Activated naive CD8-positive, alpha-beta T cell treated with anti-CD3 and anti-CD28 coated beads, Interleukin-2, amount 10 ng/mL, durations not matched to agents 7 days and 5 days (primary cell): Measurements from ENCODE around the gene OR2J2. TPM values are rescaled to one million over a fixed set of nuclear protein-coding genes. Genes with fewer than 3 reads are reported as not detected.
"Not testable (repeated sequence)": the region's sequence is repeated elsewhere in the genome, so short reads cannot be mapped to it uniquely, and the experiment has no call there.

Experiments
- ATAC-seq: fragments of 150-1000 bp; cut with Tn5 transposase; one replicate; pipeline ENCODE4 v1.10.0; 2021; ENCODE audit warnings: low read depth, moderate library complexity
- POLR2A ChIA-PET: fragments of 350-600 bp; sonication (Branson Sonifier 250); formaldehyde crosslinking; loops from one replicate; lab custom pipeline; 2021; ENCODE audit warnings: antibody characterized with exemption; lab: Charles Lee
- DNase-seq: peaks from one replicate; pipeline ENCODE4 v3.0.0; 2021
- H3K27ac Mint-ChIP-seq: one replicate; pipeline ENCODE4 v1.8.0; 2022; ENCODE audit warnings: mild to moderate bottlenecking, mixed read lengths
- H3K27me3 Mint-ChIP-seq: one replicate; pipeline ENCODE4 v1.8.0; 2022; ENCODE audit warnings: mild to moderate bottlenecking, moderate library complexity, mixed read lengths
- H3K36me3 Mint-ChIP-seq: one replicate; pipeline ENCODE4 v1.8.0; 2021; ENCODE audit warnings: mild to moderate bottlenecking, mixed read lengths
- H3K4me1 Mint-ChIP-seq: one replicate; pipeline ENCODE4 v1.8.0; 2021; ENCODE audit warnings: mixed read lengths
- H3K4me3 Mint-ChIP-seq: one replicate; pipeline ENCODE4 v1.8.0; 2022; ENCODE audit warnings: mild to moderate bottlenecking, moderate library complexity, mixed read lengths
- H3K9me3 Mint-ChIP-seq: one replicate; pipeline ENCODE4 v1.8.0; 2021; ENCODE audit warnings: mixed read lengths
- total RNA-seq, 2 experiments: library from RNA; stranded (reverse); gene quantifications; one replicate each; pipeline ENCODE4 v1.2.3, GENCODE V29; 2021

Gene OR2J2
- total RNA-seq: not detected

DNA sequence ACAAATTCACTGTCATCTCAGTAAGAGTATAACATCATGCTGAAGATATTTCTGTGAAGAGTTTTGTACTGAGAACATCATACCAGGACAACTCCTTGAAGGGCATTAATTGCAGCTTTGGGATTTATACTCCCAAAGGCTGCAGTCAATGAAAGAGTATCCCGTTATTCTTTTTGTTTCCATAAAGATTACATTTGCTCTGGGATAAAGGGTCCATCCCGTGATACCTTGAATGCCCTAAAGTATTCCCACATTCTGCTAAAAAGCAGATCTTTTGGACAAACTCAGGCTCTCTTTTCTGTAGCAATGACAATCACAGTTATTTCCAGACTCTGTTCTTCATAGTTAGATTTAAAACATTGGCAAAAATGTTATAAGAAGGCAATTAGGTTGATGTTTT, at the start of gene OR2J2:
OR2J2 (plus strand) TSS at position 301 of the 400 bp plus-strand sequence. CDS start 2,729 bp downstream, outside the sequence.
- H3K4me1 Mint-ChIP-seq, H3K4me3 Mint-ChIP-seq, DNase-seq: not testable (repeated sequence)

GRCh38 chr6:29129326-29130012, 41.2 kb upstream of the OR2J2 start:
- Mint-ChIP-seq H3K36me3 (no peaks in the 10 kb centered on the region), H3K27me3 (peaks cover 16% of the 10 kb centered on the region), H3K27ac (no peak overlapping the region), H3K9me3 (no peaks in the 10 kb centered on the region), H3K4me3 (no peak overlapping the region), H3K4me1 (no peaks in the 10 kb centered on the region)
- no peak for DNase-seq
- POLR2A ChIA-PET: no interaction called here
- no peak for ATAC-seq

More for the DNA sequence above, at the start of gene OR2J2:
- H3K36me3 Mint-ChIP-seq, H3K27ac Mint-ChIP-seq, ATAC-seq, POLR2A ChIA-PET, H3K9me3 Mint-ChIP-seq: not testable (repeated sequence)
- H3K27me3 Mint-ChIP-seq: peaks cover 16% of the 10 kb centered on the region

GRCh38 chr6:29130644-29131043, 40.1 kb upstream of the OR2J2 start:
- H3K36me3 Mint-ChIP-seq: no peaks in the 10 kb centered on the region
- H3K27me3 Mint-ChIP-seq: peaks cover 20% of the 10 kb centered on the region
- POLR2A ChIA-PET: no interaction called here
- H3K27ac Mint-ChIP-seq: no peak overlapping the region
- H3K9me3 Mint-ChIP-seq: no peaks in the 10 kb centered on the region
- ATAC-seq (no peak), DNase-seq (no peak)
- no peak overlapping the region for H3K4me3 Mint-ChIP-seq
- H3K4me1 Mint-ChIP-seq: no peaks in the 10 kb centered on the region

- ATAC-seq (no peak), DNase-seq (no peak)
- H3K27ac Mint-ChIP-seq: no peak overlapping the region
- no peaks in the 10 kb centered on the region for H3K9me3 Mint-ChIP-seq
- peaks cover 20% of the 10 kb centered on the region for H3K27me3 Mint-ChIP-seq
- POLR2A ChIA-PET: no interaction called here
- H3K36me3 Mint-ChIP-seq: no peaks in the 10 kb centered on the region
- no peak overlapping the region for H3K4me3 Mint-ChIP-seq
- H3K4me1 Mint-ChIP-seq: no peaks in the 10 kb centered on the region
Observed at GRCh38 chr6:29131691-29132090, 39.0 kb upstream of the OR2J2 start.

- H3K4me1 Mint-ChIP-seq: no peaks in the 10 kb centered on the region
Observed at GRCh38 chr6:29137724-29138123, 33.0 kb upstream of the OR2J2 start.

GRCh38 chr6:29141606-29142005, 29.1 kb upstream of the OR2J2 start:
- Mint-ChIP-seq H3K4me3 (no peak overlapping the region), H3K9me3 (peaks cover 2% of the 10 kb centered on the region), H3K4me1 (no peaks in the 10 kb centered on the region), H3K27me3 (peaks cover 8% of the 10 kb centered on the region), H3K27ac (no peak overlapping the region), H3K36me3 (no peaks in the 10 kb centered on the region)
- no peak for ATAC-seq
- DNase-seq: no peak
- POLR2A ChIA-PET: no interaction called here

More at GRCh38 chr6:29137724-29138123, 33.0 kb upstream of the OR2J2 start:
- no peak overlapping the region for H3K27ac Mint-ChIP-seq
- no peaks in the 10 kb centered on the region for H3K36me3 Mint-ChIP-seq
- peaks cover 2% of the 10 kb centered on the region for H3K9me3 Mint-ChIP-seq
- DNase-seq (no peak), ATAC-seq (no peak)
- H3K27me3 Mint-ChIP-seq: peaks cover 13% of the 10 kb centered on the region
- POLR2A ChIA-PET: no interaction called here
- no peak overlapping the region for H3K4me3 Mint-ChIP-seq

- H3K36me3 Mint-ChIP-seq: no peaks in the 10 kb centered on the region
- H3K4me1 Mint-ChIP-seq: no peaks in the 10 kb centered on the region
- ATAC-seq (no peak), DNase-seq (no peak)
- H3K27ac Mint-ChIP-seq: no peak overlapping the region
- H3K9me3 Mint-ChIP-seq: peaks cover 2% of the 10 kb centered on the region
- POLR2A ChIA-PET: no interaction called here
- no peak overlapping the region for H3K4me3 Mint-ChIP-seq
- peaks cover 8% of the 10 kb centered on the region for H3K27me3 Mint-ChIP-seq
Observed at GRCh38 chr6:29142309-29142708, 28.4 kb upstream of the OR2J2 start.

DNA sequence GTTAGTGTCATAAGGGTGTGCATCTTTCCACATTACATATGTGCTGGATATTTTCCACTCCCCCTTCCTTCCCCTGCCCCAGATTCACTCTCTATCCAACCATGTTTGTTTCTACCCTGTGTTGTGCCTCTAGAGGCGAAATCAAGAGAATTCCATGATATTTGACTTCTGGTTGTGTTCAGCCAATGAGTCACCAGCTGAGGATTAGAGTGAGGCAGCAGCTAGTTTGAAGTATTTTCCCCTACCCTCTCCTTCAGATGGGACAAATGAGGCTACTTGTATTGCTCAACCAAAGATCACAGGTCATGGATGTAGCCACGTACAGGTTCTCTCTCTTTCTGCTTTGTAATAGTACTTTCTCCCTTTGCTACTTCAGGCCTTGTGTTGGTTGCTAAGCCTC, 24.5 kb upstream of the OR2J2 start:
- DNase-seq (no peak), ATAC-seq (no peak)
- Mint-ChIP-seq H3K9me3 (peaks cover 4% of the 10 kb centered on the region), H3K4me3 (no peak overlapping the region), H3K27me3 (peaks cover 8% of the 10 kb centered on the region), H3K27ac (no peak overlapping the region), H3K4me1 (no peaks in the 10 kb centered on the region), H3K36me3 (no peaks in the 10 kb centered on the region)
- POLR2A ChIA-PET: no interaction called here

DNA sequence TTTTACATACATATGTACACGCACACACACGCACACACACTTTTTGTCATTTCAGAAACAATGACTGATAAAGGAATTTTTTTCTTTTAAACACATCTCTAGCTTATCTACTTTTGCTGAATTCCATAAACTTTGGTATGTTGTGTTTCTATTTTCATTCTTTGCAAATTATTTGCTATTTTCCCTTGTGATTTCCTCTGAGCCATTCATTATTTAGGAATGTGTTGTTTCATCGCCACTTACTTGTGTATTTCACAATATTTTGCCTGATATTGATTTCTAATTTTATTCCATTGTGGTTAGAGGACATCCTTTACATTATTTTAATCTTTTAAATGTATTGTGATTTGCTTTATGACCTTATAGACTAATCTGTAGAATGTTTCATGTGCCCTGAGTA, 23.6 kb upstream of the OR2J2 start:
- no peak for ATAC-seq
- H3K27me3 Mint-ChIP-seq: peaks cover 11% of the 10 kb centered on the region
- POLR2A ChIA-PET: no interaction called here

GRCh38 chr6:29149444-29149843, 21.3 kb upstream of the OR2J2 start:
- ATAC-seq, DNase-seq, H3K9me3 Mint-ChIP-seq, H3K36me3 Mint-ChIP-seq, H3K4me1 Mint-ChIP-seq, POLR2A ChIA-PET, H3K27ac Mint-ChIP-seq, H3K4me3 Mint-ChIP-seq: not testable (repeated sequence)
- peaks cover 11% of the 10 kb centered on the region for H3K27me3 Mint-ChIP-seq

More for the DNA sequence above, 23.6 kb upstream of the OR2J2 start:
- Mint-ChIP-seq H3K4me1 (no peaks in the 10 kb centered on the region), H3K4me3 (no peak overlapping the region), H3K36me3 (no peaks in the 10 kb centered on the region), H3K27ac (no peak overlapping the region), H3K9me3 (peaks cover 3% of the 10 kb centered on the region)
- DNase-seq: no peak

- H3K9me3 Mint-ChIP-seq: peaks cover 2% of the 10 kb centered on the region
- ATAC-seq (no peak), DNase-seq (no peak)
- POLR2A ChIA-PET: no interaction called here
- H3K27ac Mint-ChIP-seq: no peak overlapping the region
- H3K36me3 Mint-ChIP-seq: no peaks in the 10 kb centered on the region
- peaks cover 10% of the 10 kb centered on the region for H3K27me3 Mint-ChIP-seq
- no peak overlapping the region for H3K4me3 Mint-ChIP-seq
- no peaks in the 10 kb centered on the region for H3K4me1 Mint-ChIP-seq
Observed at GRCh38 chr6:29153083-29153482, 17.6 kb upstream of the OR2J2 start.

GRCh38 chr6:29155182-29155581, 15.5 kb upstream of the OR2J2 start:
- H3K27me3 Mint-ChIP-seq, H3K27ac Mint-ChIP-seq, H3K9me3 Mint-ChIP-seq, H3K4me3 Mint-ChIP-seq, DNase-seq, H3K4me1 Mint-ChIP-seq, POLR2A ChIA-PET, H3K36me3 Mint-ChIP-seq, ATAC-seq: not testable (repeated sequence)

DNA sequence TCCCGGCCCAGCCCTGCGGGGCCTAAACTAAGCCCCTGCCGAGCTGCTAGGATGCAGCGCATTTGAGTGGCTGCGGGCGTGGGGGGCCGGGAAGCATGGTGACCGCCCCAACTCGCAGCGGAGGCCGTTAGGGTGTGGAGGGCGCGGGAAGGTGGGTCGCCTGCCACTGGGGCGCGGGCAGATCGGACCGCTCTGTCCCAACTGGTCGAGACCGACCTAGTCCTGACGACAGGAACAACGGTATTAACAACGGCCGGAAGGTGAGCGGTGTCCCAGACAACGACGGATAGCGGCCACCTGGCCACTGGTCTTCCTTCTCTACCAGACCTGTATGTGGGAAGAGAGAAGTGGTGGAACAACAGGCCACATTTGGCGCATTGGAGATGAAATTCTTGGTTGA, 10.8 kb upstream of the OR2J2 start:
- H3K36me3 Mint-ChIP-seq, H3K4me1 Mint-ChIP-seq, DNase-seq, H3K9me3 Mint-ChIP-seq, H3K27me3 Mint-ChIP-seq, H3K27ac Mint-ChIP-seq, ATAC-seq, H3K4me3 Mint-ChIP-seq, POLR2A ChIA-PET: not testable (repeated sequence)

- DNase-seq, H3K9me3 Mint-ChIP-seq, H3K4me1 Mint-ChIP-seq, H3K4me3 Mint-ChIP-seq, H3K27ac Mint-ChIP-seq, H3K36me3 Mint-ChIP-seq, ATAC-seq, POLR2A ChIA-PET: not testable (repeated sequence)
- H3K27me3 Mint-ChIP-seq: peaks cover 10% of the 10 kb centered on the region
Observed at GRCh38 chr6:29165571-29165970, 5.1 kb upstream of the OR2J2 start.
